ENCODE results near the gene USB1. TPM values are rescaled to one million over a fixed set of nuclear protein-coding genes. Genes with fewer than 3 reads are reported as not detected.

Gene USB1
- total RNA-seq, 4 donors from 2014 or later: 21.3 to 63.4 (median 45.2) TPM

- Histone ChIP-seq H3K27ac (no peak overlapping the region), H3K4me3 (no peak overlapping the region), H3K9me3 (no peaks in the 10 kb centered on the region), H3K27me3 (no peaks in the 10 kb centered on the region), H3K4me1 (peaks cover 13 to 21% (median 15%) of the 10 kb centered on the region in 4 donors), H3K36me3 (no peaks in the 10 kb centered on the region)
- intact Hi-C loops (cut with DNase I; ENCODE audit: low total_unique reads): no loop called here
- WGBS, 2 donors (ENCODE audit: low coverage in 1 of 2): 71% methylated on average over 12 of the region's 15 CpGs; no CpG with 5 or more reads in 1 of the 2 donors
- in situ Hi-C loops (cut with MboI; ENCODE audit: low pct_ligation_motif_present in 1 of 4, low pct_unique_long_range_greater_than_20kb in 1 of 4, low sequenced_read_pairs in 3 of 4): no loop called here
- DNase-seq: no peak
- no peak for TF ChIP-seq POLR2AphosphoS5 (IDR thresholded peaks at IDR 0.05)
- TF ChIP-seq EP300 (IDR thresholded peaks at IDR 0.05; ENCODE audit: low read depth): no peak
- TF ChIP-seq, protein P1, sequence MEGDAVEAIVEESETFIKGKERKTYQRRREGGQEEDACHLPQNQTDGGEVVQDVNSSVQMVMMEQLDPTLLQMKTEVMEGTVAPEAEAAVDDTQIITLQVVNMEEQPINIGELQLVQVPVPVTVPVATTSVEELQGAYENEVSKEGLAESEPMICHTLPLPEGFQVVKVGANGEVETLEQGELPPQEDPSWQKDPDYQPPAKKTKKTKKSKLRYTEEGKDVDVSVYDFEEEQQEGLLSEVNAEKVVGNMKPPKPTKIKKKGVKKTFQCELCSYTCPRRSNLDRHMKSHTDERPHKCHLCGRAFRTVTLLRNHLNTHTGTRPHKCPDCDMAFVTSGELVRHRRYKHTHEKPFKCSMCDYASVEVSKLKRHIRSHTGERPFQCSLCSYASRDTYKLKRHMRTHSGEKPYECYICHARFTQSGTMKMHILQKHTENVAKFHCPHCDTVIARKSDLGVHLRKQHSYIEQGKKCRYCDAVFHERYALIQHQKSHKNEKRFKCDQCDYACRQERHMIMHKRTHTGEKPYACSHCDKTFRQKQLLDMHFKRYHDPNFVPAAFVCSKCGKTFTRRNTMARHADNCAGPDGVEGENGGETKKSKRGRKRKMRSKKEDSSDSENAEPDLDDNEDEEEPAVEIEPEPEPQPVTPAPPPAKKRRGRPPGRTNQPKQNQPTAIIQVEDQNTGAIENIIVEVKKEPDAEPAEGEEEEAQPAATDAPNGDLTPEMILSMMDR (IDR thresholded peaks at IDR 0.05): no peak
- no peak for TF ChIP-seq POLR2A (IDR thresholded peaks at IDR 0.05)
Observed at GRCh38 chr16:58032710-58033293, 31.6 kb downstream of the USB1 start.

DNA sequence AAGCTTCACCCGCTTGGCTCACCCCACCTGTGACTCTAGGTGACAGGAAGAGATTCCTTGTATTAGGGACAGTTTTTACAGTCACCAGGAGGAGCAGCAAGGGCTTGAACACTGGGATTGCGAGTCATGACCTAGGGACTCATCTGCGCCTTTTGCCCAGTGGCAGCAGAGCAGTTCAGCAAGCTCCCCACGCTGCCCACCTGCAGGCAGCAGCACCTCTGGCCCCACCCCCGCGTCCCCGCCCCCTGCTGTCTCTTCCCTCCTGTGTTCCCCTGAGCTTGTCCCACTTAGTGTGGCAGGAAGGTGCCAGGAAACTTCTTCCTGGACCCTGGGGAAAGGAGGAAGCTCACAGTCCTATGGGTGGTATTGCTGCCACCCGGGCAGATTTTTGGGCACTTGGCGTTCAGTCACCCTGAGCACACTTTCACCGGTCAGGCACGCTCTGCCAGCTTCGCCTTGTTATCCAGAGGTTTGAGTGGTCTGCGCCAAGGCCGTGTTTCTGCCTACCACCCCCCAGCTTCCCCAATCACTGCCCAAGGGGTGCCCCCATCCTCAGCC lies 33.0 kb downstream of the USB1 start:
- H3K4me1 ChIP-seq: peaks cover 0 to 7% (median 2%) of the 10 kb centered on the region in 4 donors
- intact Hi-C loops (cut with DNase I; ENCODE audit: low total_unique reads): no loop called here
- in situ Hi-C loops (cut with MboI; ENCODE audit: low pct_ligation_motif_present in 1 of 4, low pct_unique_long_range_greater_than_20kb in 1 of 4, low sequenced_read_pairs in 3 of 4): no loop called here

GRCh38 chr16:58034774-58035173 lies 33.6 kb downstream of the USB1 start:
- no peak for DNase-seq
- WGBS, 2 donors (ENCODE audit: low coverage in 1 of 2): 76% methylated on average over 11 of the region's 11 CpGs; no CpG with 5 or more reads in 1 of the 2 donors
- no peak overlapping the region for H3K4me3 ChIP-seq
- H3K27me3 ChIP-seq: no peaks in the 10 kb centered on the region
- peaks cover 0 to 5% (median 2%) of the 10 kb centered on the region in 4 donors for H3K4me1 ChIP-seq
- no peak overlapping the region for H3K27ac ChIP-seq
- in situ Hi-C loops (cut with MboI; ENCODE audit: low pct_ligation_motif_present in 1 of 4, low pct_unique_long_range_greater_than_20kb in 1 of 4, low sequenced_read_pairs in 3 of 4): no loop called here
- intact Hi-C loops (cut with DNase I; ENCODE audit: low total_unique reads): no loop called here
- H3K36me3 ChIP-seq: no peaks in the 10 kb centered on the region
- H3K9me3 ChIP-seq: no peaks in the 10 kb centered on the region
- TF ChIP-seq EP300 (IDR thresholded peaks at IDR 0.05; ENCODE audit: low read depth) (no peak), POLR2AphosphoS5 (IDR thresholded peaks at IDR 0.05) (no peak), POLR2A (IDR thresholded peaks at IDR 0.05) (no peak)
- TF ChIP-seq, protein P1 (IDR thresholded peaks at IDR 0.05): no peak

More for the DNA sequence above, 33.0 kb downstream of the USB1 start:
- DNase-seq: no peak
- Histone ChIP-seq H3K9me3 (no peaks in the 10 kb centered on the region), H3K27me3 (no peaks in the 10 kb centered on the region), H3K27ac (no peak overlapping the region), H3K36me3 (no peaks in the 10 kb centered on the region), H3K4me3 (no peak overlapping the region)
- WGBS, 2 donors (ENCODE audit: low coverage in 1 of 2): 82 to 88% methylated on average over 3 to 14 of the region's 14 CpGs
- no peak for TF ChIP-seq POLR2A (IDR thresholded peaks at IDR 0.05)
- TF ChIP-seq, protein P1 (IDR thresholded peaks at IDR 0.05): no peak
- no peak for TF ChIP-seq POLR2AphosphoS5 (IDR thresholded peaks at IDR 0.05)
- no peak for TF ChIP-seq EP300 (IDR thresholded peaks at IDR 0.05; ENCODE audit: low read depth)

- intact Hi-C loops (cut with DNase I; ENCODE audit: low total_unique reads) (no loop called here), in situ Hi-C loops (cut with MboI; ENCODE audit: low pct_ligation_motif_present in 1 of 4, low pct_unique_long_range_greater_than_20kb in 1 of 4, low sequenced_read_pairs in 3 of 4) (no loop called here)
- Histone ChIP-seq H3K9me3 (no peaks in the 10 kb centered on the region), H3K4me1 (peaks cover 0 to 5% (median 2%) of the 10 kb centered on the region in 4 donors), H3K27ac (no peak overlapping the region), H3K36me3 (no peaks in the 10 kb centered on the region), H3K4me3 (no peak overlapping the region), H3K27me3 (no peaks in the 10 kb centered on the region)
- TF ChIP-seq, protein P1 (IDR thresholded peaks at IDR 0.05): no peak
- TF ChIP-seq POLR2A (IDR thresholded peaks at IDR 0.05): no peak
- TF ChIP-seq EP300 (IDR thresholded peaks at IDR 0.05; ENCODE audit: low read depth): no peak
- no peak for TF ChIP-seq POLR2AphosphoS5 (IDR thresholded peaks at IDR 0.05)
- no peak for DNase-seq
- 80% methylated on average over 14 of the region's 14 CpGs; no CpG with 5 or more reads in 1 of the 2 donors for WGBS, 2 donors (ENCODE audit: low coverage in 1 of 2)
Observed at GRCh38 chr16:58035356-58036170, 34.4 kb downstream of the USB1 start.
